ENCODE results near the gene KLHL13. TPM values are rescaled to one million over a fixed set of nuclear protein-coding genes. Genes with fewer than 3 reads are reported as not detected.
"Not testable (repeated sequence)": the region's sequence is repeated elsewhere in the genome, so short reads cannot be mapped to it uniquely, and the experiment has no call there.

Gene KLHL13
- total RNA-seq, 1 donor, result 13.8 TPM

DNA sequence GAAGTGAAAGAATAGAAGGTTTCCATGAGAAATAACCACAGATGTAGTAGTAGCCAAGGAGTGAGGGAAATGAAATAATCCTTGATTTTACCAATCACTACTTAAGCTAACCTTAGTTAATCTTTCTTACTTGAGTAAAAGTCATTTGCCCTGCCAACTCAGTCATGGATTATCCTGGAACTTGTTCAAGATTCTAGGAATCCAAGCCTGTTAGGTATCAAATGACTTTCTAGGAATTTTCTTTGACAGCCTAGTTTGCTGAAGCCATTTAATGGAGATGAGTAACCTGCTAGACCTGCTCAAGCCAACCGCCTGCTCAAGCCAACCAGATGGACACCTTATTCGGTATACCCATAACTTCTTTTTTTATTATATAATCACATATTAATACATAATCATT is 180.5 kb downstream of the KLHL13 start:
- Histone ChIP-seq H3K27ac (ENCODE audit: low read depth, low read length) (no peak overlapping the region), H2AFZ (ENCODE audit: low read length) (no peak overlapping the region), H3K4me2 (ENCODE audit: insufficient read depth, low read length) (no peak overlapping the region), H3K9me3 (ENCODE audit: low read depth, low read length) (no peaks in the 10 kb centered on the region), H3K79me2 (ENCODE audit: insufficient read depth, low read length) (no peaks in the 10 kb centered on the region), H3K4me3 (ENCODE audit: insufficient read depth, low read length) (no peak overlapping the region), H3K4me1 (ENCODE audit: insufficient read depth, low read length) (no peaks in the 10 kb centered on the region), H4K20me1 (ENCODE audit: insufficient read depth, low read length) (no peaks in the 10 kb centered on the region), H3K27me3 (ENCODE audit: insufficient read depth, low read length) (no peaks in the 10 kb centered on the region), H3K36me3 (ENCODE audit: insufficient read depth, low read length) (no peaks in the 10 kb centered on the region)
- TF ChIP-seq, protein P1, sequence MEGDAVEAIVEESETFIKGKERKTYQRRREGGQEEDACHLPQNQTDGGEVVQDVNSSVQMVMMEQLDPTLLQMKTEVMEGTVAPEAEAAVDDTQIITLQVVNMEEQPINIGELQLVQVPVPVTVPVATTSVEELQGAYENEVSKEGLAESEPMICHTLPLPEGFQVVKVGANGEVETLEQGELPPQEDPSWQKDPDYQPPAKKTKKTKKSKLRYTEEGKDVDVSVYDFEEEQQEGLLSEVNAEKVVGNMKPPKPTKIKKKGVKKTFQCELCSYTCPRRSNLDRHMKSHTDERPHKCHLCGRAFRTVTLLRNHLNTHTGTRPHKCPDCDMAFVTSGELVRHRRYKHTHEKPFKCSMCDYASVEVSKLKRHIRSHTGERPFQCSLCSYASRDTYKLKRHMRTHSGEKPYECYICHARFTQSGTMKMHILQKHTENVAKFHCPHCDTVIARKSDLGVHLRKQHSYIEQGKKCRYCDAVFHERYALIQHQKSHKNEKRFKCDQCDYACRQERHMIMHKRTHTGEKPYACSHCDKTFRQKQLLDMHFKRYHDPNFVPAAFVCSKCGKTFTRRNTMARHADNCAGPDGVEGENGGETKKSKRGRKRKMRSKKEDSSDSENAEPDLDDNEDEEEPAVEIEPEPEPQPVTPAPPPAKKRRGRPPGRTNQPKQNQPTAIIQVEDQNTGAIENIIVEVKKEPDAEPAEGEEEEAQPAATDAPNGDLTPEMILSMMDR (IDR thresholded peaks at IDR 0.05; ENCODE audit: extremely low read depth, low read depth, low read length), result no peak
- DNase-seq (ENCODE audit: insufficient read length, low spot score, missing footprints), result no peak

DNA sequence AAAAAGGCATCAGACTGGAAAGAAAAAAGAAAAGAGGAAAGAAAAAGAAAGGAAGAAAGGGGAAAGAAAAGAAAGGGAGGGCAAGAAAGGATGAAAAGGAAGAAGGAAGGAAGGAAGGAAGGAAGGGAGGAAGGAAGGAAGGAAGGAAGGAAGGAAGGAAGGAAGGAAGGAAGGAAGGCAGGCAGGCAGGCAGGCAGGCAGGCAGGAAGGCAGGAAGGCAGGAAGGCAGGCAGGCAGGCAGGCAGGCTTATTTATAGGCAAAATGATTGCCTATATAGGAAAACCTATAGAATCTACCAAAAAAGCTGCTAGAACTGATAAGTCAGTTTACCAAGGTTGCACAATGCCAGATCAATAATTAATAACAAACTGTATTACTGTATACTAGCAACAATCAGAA is 186.5 kb downstream of the KLHL13 start:
- not testable (repeated sequence) for H2AFZ ChIP-seq (ENCODE audit: low read length); H3K4me1 ChIP-seq (ENCODE audit: insufficient read depth, low read length); H3K4me3 ChIP-seq (ENCODE audit: insufficient read depth, low read length); DNase-seq (ENCODE audit: insufficient read length, low spot score, missing footprints); H3K36me3 ChIP-seq (ENCODE audit: insufficient read depth, low read length); H3K4me2 ChIP-seq (ENCODE audit: insufficient read depth, low read length); H3K79me2 ChIP-seq (ENCODE audit: insufficient read depth, low read length); H3K27me3 ChIP-seq (ENCODE audit: insufficient read depth, low read length); H3K9me3 ChIP-seq (ENCODE audit: low read depth, low read length); H4K20me1 ChIP-seq (ENCODE audit: insufficient read depth, low read length); H3K27ac ChIP-seq (ENCODE audit: low read depth, low read length)

DNA sequence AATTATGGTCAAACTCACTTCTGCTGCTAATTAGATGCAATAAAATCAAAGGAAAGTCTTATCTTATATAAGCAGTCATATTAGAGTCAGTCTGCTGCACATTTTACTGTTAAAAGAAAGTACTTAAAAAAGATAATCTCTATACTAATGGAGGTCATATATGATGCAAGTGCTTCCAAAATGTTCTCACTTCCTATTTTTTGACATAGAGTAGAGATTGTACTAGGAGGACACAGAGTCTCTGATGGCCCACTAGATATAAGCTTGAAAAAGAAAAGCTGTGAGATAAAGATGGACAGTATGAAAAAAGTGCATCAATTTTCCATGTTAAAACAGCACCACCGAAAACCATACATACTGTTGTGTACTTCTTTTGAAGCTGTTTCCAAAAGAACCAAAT is 196.9 kb downstream of the KLHL13 start:
- no peaks in the 10 kb centered on the region for H3K27me3 ChIP-seq (ENCODE audit: insufficient read depth, low read length)
- H2AFZ ChIP-seq (ENCODE audit: low read length), result no peak overlapping the region
- no peaks in the 10 kb centered on the region for H3K36me3 ChIP-seq (ENCODE audit: insufficient read depth, low read length)
- no peak overlapping the region for H3K4me3 ChIP-seq (ENCODE audit: insufficient read depth, low read length)
- no peaks in the 10 kb centered on the region for H3K79me2 ChIP-seq (ENCODE audit: insufficient read depth, low read length)
- H3K27ac ChIP-seq (ENCODE audit: low read depth, low read length), result no peak overlapping the region
- H3K9me3 ChIP-seq (ENCODE audit: low read depth, low read length), result no peaks in the 10 kb centered on the region
- H3K4me1 ChIP-seq (ENCODE audit: insufficient read depth, low read length), result no peaks in the 10 kb centered on the region
- no peak overlapping the region for H3K4me2 ChIP-seq (ENCODE audit: insufficient read depth, low read length)
- TF ChIP-seq, protein P1 (IDR thresholded peaks at IDR 0.05; ENCODE audit: extremely low read depth, low read depth, low read length), result no peak
- no peaks in the 10 kb centered on the region for H4K20me1 ChIP-seq (ENCODE audit: insufficient read depth, low read length)
- no peak for DNase-seq (ENCODE audit: insufficient read length, low spot score, missing footprints)

- Histone ChIP-seq H3K4me3 (ENCODE audit: insufficient read depth, low read length) (no peak overlapping the region), H3K9me3 (ENCODE audit: low read depth, low read length) (no peaks in the 10 kb centered on the region), H3K27me3 (ENCODE audit: insufficient read depth, low read length) (no peaks in the 10 kb centered on the region), H3K4me2 (ENCODE audit: insufficient read depth, low read length) (no peak overlapping the region), H4K20me1 (ENCODE audit: insufficient read depth, low read length) (no peaks in the 10 kb centered on the region), H2AFZ (ENCODE audit: low read length) (no peak overlapping the region), H3K4me1 (ENCODE audit: insufficient read depth, low read length) (no peaks in the 10 kb centered on the region), H3K36me3 (ENCODE audit: insufficient read depth, low read length) (no peaks in the 10 kb centered on the region), H3K27ac (ENCODE audit: low read depth, low read length) (no peak overlapping the region), H3K79me2 (ENCODE audit: insufficient read depth, low read length) (no peaks in the 10 kb centered on the region)
- TF ChIP-seq, protein P1 (IDR thresholded peaks at IDR 0.05; ENCODE audit: extremely low read depth, low read depth, low read length), result no peak
- no peak for DNase-seq (ENCODE audit: insufficient read length, low spot score, missing footprints)
Observed at GRCh38 chrX:117910216-117910615, 206.4 kb downstream of the KLHL13 start.

Measured in osteoblast (primary cell).